Naive thymus-derived CD4-positive, alpha-beta T cell (primary cell): ENCODE measurements around the gene GPR157. TPM values are rescaled to one million over a fixed set of nuclear protein-coding genes. Genes with fewer than 3 reads are reported as not detected.
"Not testable (repeated sequence)": the region's sequence is repeated elsewhere in the genome, so short reads cannot be mapped to it uniquely, and the experiment has no call there.

Experiments used
- ATAC-seq: fragments of 150-1000 bp; cut with Tn5 transposase; 2 replicates; pipeline ENCODE4 v1.10.0; 2021; ENCODE audit warnings: mild to moderate bottlenecking, moderate library complexity
- CTCF ChIA-PET: fragments of 350-600 bp; sonication (Branson Sonifier 250); formaldehyde crosslinking; loops from one replicate; lab custom pipeline; 2021; ENCODE audit warnings: antibody characterized with exemption; lab: Charles Lee
- POLR2A ChIA-PET: fragments of 350-600 bp; sonication (Branson Sonifier 250); formaldehyde crosslinking; loops from one replicate; lab custom pipeline; 2021; ENCODE audit warnings: antibody characterized with exemption, inconsistent platforms; lab: Charles Lee
- DNase-seq, 9 donors: peaks; one replicate each; pipeline versions ENCODE4 v3.0.0 to v3.0.0-alpha.2; 2020 to 2022; ENCODE audit warnings: mixed read lengths in 1 of 9
- H3K27ac ChIP-seq: one replicate; pipeline ENCODE4 v1.7.0; 2013; ENCODE audit warnings: mild to moderate bottlenecking, low read depth, low read length, moderate library complexity
- H3K27me3 ChIP-seq, 2 donors: one replicate each; pipeline ENCODE4 v1.7.0; 2013; ENCODE audit warnings: low read length in 2 of 2, mild to moderate bottlenecking in 2 of 2, moderate library complexity in 2 of 2; ENCODE audit not compliant: control insufficient read depth in 2 of 2, insufficient read depth in 2 of 2
- H3K36me3 ChIP-seq, 3 experiments: 1 replicate in 2 of 3; 2 replicates in 1 of 3; pipeline ENCODE4 v1.7.0; 2013; ENCODE audit warnings: low read length in 3 of 3, mild to moderate bottlenecking in 3 of 3, moderate library complexity in 1 of 3; ENCODE audit not compliant: insufficient read depth in 3 of 3, control insufficient read depth in 2 of 3
- H3K4me1 ChIP-seq, 2 donors: one replicate each; pipeline ENCODE4 v1.7.0; 2013; ENCODE audit warnings: low read length in 2 of 2, mild to moderate bottlenecking in 2 of 2, moderate library complexity in 1 of 2; ENCODE audit not compliant: control insufficient read depth in 2 of 2, insufficient read depth in 2 of 2
- H3K4me3 ChIP-seq: 2 replicates; pipeline ENCODE4 v1.7.0; 2013; ENCODE audit warnings: mild to moderate bottlenecking, low read length
- H3K9me3 ChIP-seq, 3 experiments: 1 replicate in 2 of 3; 2 replicates in 1 of 3; pipeline ENCODE4 v1.7.0; 2013; ENCODE audit warnings: low read length in 3 of 3; ENCODE audit not compliant: control insufficient read depth in 2 of 3
- H3K27ac Mint-ChIP-seq, 9 donors: one replicate each; pipeline ENCODE4 v1.8.0; 2020 to 2022; ENCODE audit warnings: mixed read lengths in 9 of 9, mild to moderate bottlenecking in 8 of 9, moderate library complexity in 5 of 9, inconsistent platforms in 2 of 9
- H3K27me3 Mint-ChIP-seq, 5 donors: one replicate each; pipeline ENCODE4 v1.8.0; 2021 to 2022; ENCODE audit warnings: mixed read lengths in 5 of 5, mild to moderate bottlenecking in 1 of 5
- H3K36me3 Mint-ChIP-seq, 5 donors: one replicate each; pipeline ENCODE4 v1.8.0; 2020 to 2022; ENCODE audit warnings: mixed read lengths in 5 of 5, mild to moderate bottlenecking in 3 of 5, inconsistent platforms in 1 of 5
- H3K4me1 Mint-ChIP-seq, 7 donors: one replicate each; pipeline ENCODE4 v1.8.0; 2020 to 2022; ENCODE audit warnings: mixed read lengths in 7 of 7, mild to moderate bottlenecking in 3 of 7, inconsistent platforms in 1 of 7
- H3K4me3 Mint-ChIP-seq, 10 donors: one replicate each; pipeline ENCODE4 v1.8.0; 2020 to 2022; ENCODE audit warnings: mild to moderate bottlenecking in 10 of 10, mixed read lengths in 10 of 10, moderate library complexity in 6 of 10, inconsistent platforms in 2 of 10
- H3K9me3 Mint-ChIP-seq, 11 donors: one replicate each; pipeline ENCODE4 v1.8.0; 2020 to 2022; ENCODE audit warnings: mixed read lengths in 11 of 11, mild to moderate bottlenecking in 4 of 11, inconsistent platforms in 1 of 11, moderate library complexity in 1 of 11
- intact Hi-C, 2 donors: fragments of 100-400 bp; cut with micrococcal nuclease; formaldehyde crosslinking; loops; one replicate each; pipeline ENCODE4 v1.15.1; 2023
- polyA plus RNA-seq, 2 donors: library from polyadenylated mRNA; unstranded; fragments of 300-500 nt; fragmentation: Illumina TruSeq; gene quantifications; one replicate each; pipeline ENCODE4 v1.2.3, GENCODE V29; 2021
- total RNA-seq, 6 experiments: library from RNA in 5 of 6; stranded (reverse) in 5 of 6; gene quantifications; 1 replicate in 5 of 6; 2 replicates in 1 of 6; pipeline ENCODE4 v1.2.3 and lab custom pipeline; 2021 to 2026

The GPR157 gene
- total and polyA plus RNA-seq, 7 experiments from 2014 or later = 1.4 to 14.1 (median 5.2) TPM

GRCh38 chr1:9127395-9128165 lies 1.3 kb downstream of the GPR157 start:
- Mint-ChIP-seq H3K27me3 (peaks cover 0 to 20% (median 0%) of the 10 kb centered on the region in 5 donors), H3K9me3 (no peaks in the 10 kb centered on the region), H3K36me3 (no peaks in the 10 kb centered on the region), H3K27ac (peak overlapping the region in 6 of 9 donors; percentile 5 to 87 (median 82)), H3K4me1 (peaks cover 20 to 43% (median 35%) of the 10 kb centered on the region in 7 donors), H3K4me3 (peak overlapping the region; percentile 85 to 95 (median 90))
- H3K4me1 ChIP-seq = peaks cover 8 to 27% of the 10 kb centered on the region in 2 donors
- no peaks in the 10 kb centered on the region for H3K9me3 ChIP-seq
- ATAC-seq (no peak), DNase-seq (no peak)
- peak overlapping the region; percentile 67 for H3K4me3 ChIP-seq
- intact Hi-C loops = loop anchor here (1.0 to 10.0 kb wide), 13 partner anchors 15 to 1565 kb away; partner anchors contain the start of genes DFFA (in 1 of the 2), ENO1 (in 1 of the 2), H6PD (in 1 of the 2) and PER3 (in 1 of the 2)
- POLR2A ChIA-PET = interaction anchor here (0.8 to 1.3 kb wide), 2 partner anchors 104 to 199 kb away, joined by 3 to 9 read pairs; no protein-coding TSS in a partner anchor
- no peaks in the 10 kb centered on the region for H3K27me3 ChIP-seq
- H3K36me3 ChIP-seq = no peaks in the 10 kb centered on the region
- H3K27ac ChIP-seq = no peak overlapping the region
- CTCF ChIA-PET = no interaction called here

GRCh38 chr1:9126511-9126910 lies 2.4 kb downstream of the GPR157 start:
- ATAC-seq (no peak), DNase-seq (no peak)
- H3K36me3 ChIP-seq = no peaks in the 10 kb centered on the region
- peaks cover 14 to 38% of the 10 kb centered on the region in 2 donors for H3K4me1 ChIP-seq
- no peak overlapping the region for H3K4me3 ChIP-seq
- H3K9me3 ChIP-seq = no peaks in the 10 kb centered on the region
- Mint-ChIP-seq H3K27ac (no peak overlapping the region), H3K4me1 (peaks cover 30 to 54% (median 46%) of the 10 kb centered on the region in 7 donors), H3K27me3 (peaks cover 0 to 15% (median 0%) of the 10 kb centered on the region in 5 donors), H3K36me3 (no peaks in the 10 kb centered on the region), H3K4me3 (peak overlapping the region in 6 of 10 donors; percentile 39 to 95 (median 74)), H3K9me3 (no peaks in the 10 kb centered on the region)
- intact Hi-C loops = loop anchor here (5.0 to 10.0 kb wide), 4 partner anchors 56 to 1566 kb away; partner anchors contain the start of gene PER3 (in 1 of the 2)
- CTCF ChIA-PET = interaction anchor here (0.7 kb wide), 1 partner anchor 374 kb away, joined by 3 read pairs; no protein-coding TSS in a partner anchor
- H3K27me3 ChIP-seq = no peaks in the 10 kb centered on the region
- POLR2A ChIA-PET = interaction anchor here (0.6 kb wide), 1 partner anchor 219 kb away, joined by 3 read pairs; no protein-coding TSS in a partner anchor
- no peak overlapping the region for H3K27ac ChIP-seq

GRCh38 chr1:9125847-9126246 lies 3.1 kb downstream of the GPR157 start:
- peaks cover 30 to 56% (median 47%) of the 10 kb centered on the region in 7 donors for H3K4me1 Mint-ChIP-seq
- not testable (repeated sequence) for H3K4me3 ChIP-seq

GRCh38 chr1:9125325-9125724 lies 3.6 kb downstream of the GPR157 start:
- no peaks in the 10 kb centered on the region for H3K9me3 ChIP-seq
- ChIA-PET CTCF (interaction anchor here (0.5 to 0.6 kb wide), 2 partner anchors 162 to 244 kb away, joined by 3 to 6 read pairs; no protein-coding TSS in a partner anchor), POLR2A (interaction anchor here (0.6 kb wide), 1 partner anchor 706 kb away, joined by 3 read pairs; no protein-coding TSS in a partner anchor)
- peak overlapping the region in 1 of 10 donors; percentile 19 for H3K4me3 Mint-ChIP-seq
- H3K4me1 Mint-ChIP-seq = peaks cover 30 to 59% (median 51%) of the 10 kb centered on the region in 7 donors
- H3K4me1 ChIP-seq = peaks cover 14 to 40% of the 10 kb centered on the region in 2 donors
- peaks cover 0 to 15% (median 0%) of the 10 kb centered on the region in 5 donors for H3K27me3 Mint-ChIP-seq
- no peaks in the 10 kb centered on the region for H3K36me3 ChIP-seq
- no peaks in the 10 kb centered on the region for H3K36me3 Mint-ChIP-seq
- DNase-seq = no peak
- ATAC-seq = no peak
- no peaks in the 10 kb centered on the region for H3K27me3 ChIP-seq
- H3K27ac ChIP-seq = no peak overlapping the region
- no peaks in the 10 kb centered on the region for H3K9me3 Mint-ChIP-seq
- H3K4me3 ChIP-seq = no peak overlapping the region
- intact Hi-C loops = loop anchor here (5.0 to 10.0 kb wide), 4 partner anchors 57 to 1567 kb away; partner anchors contain the start of gene PER3 (in 1 of the 2)
- no peak overlapping the region for H3K27ac Mint-ChIP-seq

More at GRCh38 chr1:9125847-9126246, 3.1 kb downstream of the GPR157 start:
- Mint-ChIP-seq H3K27me3 (peaks cover 0 to 15% (median 0%) of the 10 kb centered on the region in 5 donors), H3K4me3 (peak overlapping the region in 1 of 10 donors; percentile 6)
- H3K27ac ChIP-seq, H3K36me3 ChIP-seq, H3K36me3 Mint-ChIP-seq, H3K9me3 ChIP-seq, DNase-seq, ATAC-seq, H3K9me3 Mint-ChIP-seq, H3K27ac Mint-ChIP-seq, H3K27me3 ChIP-seq: not testable (repeated sequence)
- CTCF ChIA-PET = interaction anchor here (0.5 to 0.7 kb wide), 3 partner anchors 163 to 375 kb away, joined by 3 to 6 read pairs (median 3); no protein-coding TSS in a partner anchor
- peaks cover 14 to 40% of the 10 kb centered on the region in 2 donors for H3K4me1 ChIP-seq
- POLR2A ChIA-PET = interaction anchor here (0.6 kb wide), 1 partner anchor 707 kb away, joined by 3 read pairs; no protein-coding TSS in a partner anchor
- intact Hi-C loops = loop anchor here (5.0 to 10.0 kb wide), 4 partner anchors 56 to 1566 kb away; partner anchors contain the start of gene PER3 (in 1 of the 2)

- CTCF ChIA-PET, H3K9me3 Mint-ChIP-seq, H3K36me3 ChIP-seq, H3K9me3 ChIP-seq, H3K36me3 Mint-ChIP-seq, H3K27me3 ChIP-seq, H3K27ac Mint-ChIP-seq, H3K4me3 ChIP-seq, DNase-seq, H3K4me3 Mint-ChIP-seq, H3K27ac ChIP-seq, ATAC-seq: not testable (repeated sequence)
- intact Hi-C loops = loop anchor here in 1 of 2 donors (5.0 to 10.0 kb wide), 3 partner anchors 58 to 1340 kb away; partner anchors contain the start of gene PER3
- peaks cover 14 to 40% of the 10 kb centered on the region in 2 donors for H3K4me1 ChIP-seq
- peaks cover 0 to 15% (median 0%) of the 10 kb centered on the region in 5 donors for H3K27me3 Mint-ChIP-seq
- peaks cover 30 to 54% (median 46%) of the 10 kb centered on the region in 7 donors for H3K4me1 Mint-ChIP-seq
- POLR2A ChIA-PET = interaction anchor here (0.7 kb wide), 1 partner anchor 49 kb away, joined by 3 read pairs; no protein-coding TSS in a partner anchor
These were observed 4.5 kb downstream of the GPR157 start for GRCh38 chr1:9124389-9124788.

GRCh38 chr1:9123665-9124064 lies 5.2 kb downstream of the GPR157 start:
- not testable (repeated sequence) for ATAC-seq

More at GRCh38 chr1:9123665-9124064, 5.2 kb downstream of the GPR157 start:
- H3K4me3 ChIP-seq, H3K36me3 Mint-ChIP-seq, H3K27me3 ChIP-seq, H3K9me3 ChIP-seq, H3K9me3 Mint-ChIP-seq, DNase-seq, CTCF ChIA-PET, H3K4me3 Mint-ChIP-seq, H3K36me3 ChIP-seq, H3K27ac Mint-ChIP-seq, H3K27ac ChIP-seq, POLR2A ChIA-PET: not testable (repeated sequence)
- peaks cover 30 to 56% (median 46%) of the 10 kb centered on the region in 7 donors for H3K4me1 Mint-ChIP-seq
- peaks cover 14 to 40% of the 10 kb centered on the region in 2 donors for H3K4me1 ChIP-seq
- H3K27me3 Mint-ChIP-seq = peaks cover 0 to 15% (median 0%) of the 10 kb centered on the region in 5 donors
- intact Hi-C loops = loop anchor here in 1 of 2 donors (5.0 to 10.0 kb wide), 3 partner anchors 59 to 1339 kb away; partner anchors contain the start of gene PER3
